ENCODE results near the gene CASZ1. TPM values are rescaled to one million over a fixed set of nuclear protein-coding genes. Genes with fewer than 3 reads are reported as not detected.
A peak's percentile ranks its signal among the peaks of the same experiment; 100 is the strongest.

CASZ1 gene
- total RNA-seq, 1 donor from 2014 or later = 11.8 TPM

- TF ChIP-seq CTCF (conservative IDR thresholded peaks at IDR 0.05; ENCODE audit: low read depth, low read length) = no peak
- DNase-seq (ENCODE audit: low read depth) = no peak
These were observed 105.2 kb downstream of the CASZ1 start for GRCh38 chr1:10691075-10691739.

GRCh38 chr1:10690484-10690883, 106.0 kb downstream of the CASZ1 start:
- TF ChIP-seq CTCF (conservative IDR thresholded peaks at IDR 0.05; ENCODE audit: low read depth, low read length) = peak; percentile 21
- H3K4me3 ChIP-seq (ENCODE audit: low read depth, low read length) = no peak overlapping the region
- DNase-seq (ENCODE audit: low read depth) = no peak

More at GRCh38 chr1:10691075-10691739, 105.2 kb downstream of the CASZ1 start:
- no peak overlapping the region for H3K4me3 ChIP-seq (ENCODE audit: low read depth, low read length)

- no peak for DNase-seq (ENCODE audit: low read depth)
- TF ChIP-seq CTCF (conservative IDR thresholded peaks at IDR 0.05; ENCODE audit: low read depth, low read length) = no peak
- no peak overlapping the region for H3K4me3 ChIP-seq (ENCODE audit: low read depth, low read length)
These were observed 108.0 kb downstream of the CASZ1 start for GRCh38 chr1:10688409-10688786.

- TF ChIP-seq CTCF (conservative IDR thresholded peaks at IDR 0.05; ENCODE audit: low read depth, low read length) = no peak
- H3K4me3 ChIP-seq (ENCODE audit: low read depth, low read length) = no peak overlapping the region
- DNase-seq (ENCODE audit: low read depth) = no peak
These were observed 108.6 kb downstream of the CASZ1 start for GRCh38 chr1:10687782-10688408.

- DNase-seq (ENCODE audit: low read depth) = no peak
- H3K4me3 ChIP-seq (ENCODE audit: low read depth, low read length) = no peak overlapping the region
- TF ChIP-seq CTCF (conservative IDR thresholded peaks at IDR 0.05; ENCODE audit: low read depth, low read length) = no peak
These were observed 109.2 kb downstream of the CASZ1 start for GRCh38 chr1:10687251-10687651.

GRCh38 chr1:10686404-10687040, 109.9 kb downstream of the CASZ1 start:
- DNase-seq (ENCODE audit: low read depth) = no peak
- H3K4me3 ChIP-seq (ENCODE audit: low read depth, low read length) = no peak overlapping the region
- TF ChIP-seq CTCF (conservative IDR thresholded peaks at IDR 0.05; ENCODE audit: low read depth, low read length) = peak; percentile 22

All from epithelial cell of proximal tubule (primary cell).